T-helper 17 cell (primary cell): ENCODE results near the gene BRAT1. TPM values are rescaled to one million over a fixed set of nuclear protein-coding genes. Genes with fewer than 3 reads are reported as not detected.

Source experiments
- ATAC-seq: fragments of 150-1000 bp; cut with Tn5 transposase; 2 replicates; pipeline ENCODE4 v1.10.0; 2021; ENCODE audit warnings: mild to moderate bottlenecking, moderate library complexity
- DNase-seq, 3 donors: peaks; one replicate each; pipeline versions ENCODE4 v3.0.0 to v3.0.0-alpha.2; 2020 to 2021
- H3K9me3 ChIP-seq: one replicate; pipeline ENCODE4 v1.7.0; 2013; ENCODE audit warnings: low read length, mild to moderate bottlenecking; ENCODE audit not compliant: control insufficient read depth, poor library complexity, severe bottlenecking
- H3K27ac Mint-ChIP-seq: one replicate; pipeline ENCODE4 v1.8.0; 2022; ENCODE audit warnings: mild to moderate bottlenecking, moderate library complexity, mixed read lengths
- H3K27me3 Mint-ChIP-seq: one replicate; pipeline ENCODE4 v1.8.0; 2022; ENCODE audit warnings: mixed read lengths
- H3K36me3 Mint-ChIP-seq: one replicate; pipeline ENCODE4 v1.8.0; 2022; ENCODE audit warnings: low read depth, mixed read lengths
- H3K4me1 Mint-ChIP-seq: one replicate; pipeline ENCODE4 v1.8.0; 2022; ENCODE audit warnings: mild to moderate bottlenecking, mixed read lengths
- H3K4me3 Mint-ChIP-seq: one replicate; pipeline ENCODE4 v1.8.0; 2022; ENCODE audit warnings: mild to moderate bottlenecking, moderate library complexity, mixed read lengths
- total RNA-seq, 4 donors: library from RNA in 2 of 4; stranded (reverse) in 2 of 4; gene quantifications; one replicate each; pipeline ENCODE4 v1.2.3 and lab custom pipeline; 2022 to 2026

Gene BRAT1
- total RNA-seq, 2 donors from 2014 or later = 19.5 to 20.5 TPM

- Mint-ChIP-seq H3K27ac (peak overlapping the region; percentile 89), H3K27me3 (peaks cover 21% of the 10 kb centered on the region), H3K4me1 (peaks cover 5% of the 10 kb centered on the region), H3K4me3 (peak overlapping the region; percentile 37), H3K36me3 (no peaks in the 10 kb centered on the region)
- no peaks in the 10 kb centered on the region for H3K9me3 ChIP-seq
- ATAC-seq (no peak), DNase-seq (no peak)
These were observed 55.4 kb downstream of the BRAT1 start for GRCh38 chr7:2499719-2500430.

- ATAC-seq (no peak), DNase-seq (no peak)
- peaks cover 5% of the 10 kb centered on the region for H3K4me1 Mint-ChIP-seq
- no peaks in the 10 kb centered on the region for H3K9me3 ChIP-seq
- peaks cover 21% of the 10 kb centered on the region for H3K27me3 Mint-ChIP-seq
- no peak overlapping the region for H3K4me3 Mint-ChIP-seq
- H3K27ac Mint-ChIP-seq = no peak overlapping the region
- H3K36me3 Mint-ChIP-seq = no peaks in the 10 kb centered on the region
These were observed 56.1 kb downstream of the BRAT1 start for GRCh38 chr7:2499181-2499580.

DNA sequence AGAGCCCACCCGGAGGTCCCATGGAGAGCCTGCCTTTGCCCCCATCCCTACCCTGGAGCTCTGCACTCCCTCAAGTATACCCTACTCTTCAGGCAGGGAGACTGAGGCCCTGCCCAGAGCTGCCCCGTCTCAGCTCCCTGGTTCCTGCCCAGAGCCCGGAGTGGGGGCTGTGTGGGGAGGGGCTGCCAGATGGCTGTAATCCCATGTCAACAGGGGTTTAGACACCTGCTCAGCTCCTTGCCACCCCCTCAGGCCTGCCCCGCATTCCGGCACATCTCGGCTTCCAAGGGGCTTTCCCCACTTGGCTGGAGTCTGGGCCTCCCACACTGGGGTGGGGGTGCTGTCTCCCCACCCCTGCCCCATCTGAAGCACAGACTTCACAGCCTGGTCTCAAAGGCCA lies 56.6 kb downstream of the BRAT1 start:
- Mint-ChIP-seq H3K36me3 (no peaks in the 10 kb centered on the region), H3K27me3 (peaks cover 21% of the 10 kb centered on the region), H3K27ac (no peak overlapping the region), H3K4me3 (no peak overlapping the region), H3K4me1 (peaks cover 3% of the 10 kb centered on the region)
- H3K9me3 ChIP-seq = no peaks in the 10 kb centered on the region
- DNase-seq (no peak), ATAC-seq (no peak)

- no peak for ATAC-seq
- no peak overlapping the region for H3K4me3 Mint-ChIP-seq
- no peaks in the 10 kb centered on the region for H3K9me3 ChIP-seq
- peaks cover 6% of the 10 kb centered on the region for H3K4me1 Mint-ChIP-seq
- H3K36me3 Mint-ChIP-seq = peaks cover 2% of the 10 kb centered on the region
- no peak for DNase-seq
- peaks cover 21% of the 10 kb centered on the region for H3K27me3 Mint-ChIP-seq
- H3K27ac Mint-ChIP-seq = no peak overlapping the region
These were observed 57.6 kb downstream of the BRAT1 start for GRCh38 chr7:2497500-2498336.

DNA sequence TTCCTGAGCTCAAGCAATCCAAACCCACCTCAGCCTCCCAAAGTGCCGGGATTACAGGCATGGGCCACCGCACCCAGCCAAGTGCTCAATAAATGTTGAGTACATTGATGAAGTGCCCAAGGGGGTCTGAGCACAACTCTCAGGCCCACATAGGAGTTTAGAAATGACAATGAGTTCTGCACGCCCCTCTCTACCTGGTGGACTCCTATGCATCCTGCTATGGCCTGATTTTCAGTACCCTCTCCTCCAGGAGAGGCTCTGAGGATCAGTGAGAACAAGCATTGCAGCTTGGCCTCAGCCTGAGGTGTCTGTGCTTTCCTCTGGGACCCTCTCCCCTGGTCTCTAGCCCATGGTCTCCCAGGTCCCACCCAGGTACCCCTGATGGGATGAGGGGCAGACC lies 58.3 kb downstream of the BRAT1 start:
- peaks cover 2% of the 10 kb centered on the region for H3K36me3 Mint-ChIP-seq
- H3K4me3 Mint-ChIP-seq = no peak overlapping the region
- peaks cover 21% of the 10 kb centered on the region for H3K27me3 Mint-ChIP-seq
- H3K4me1 Mint-ChIP-seq = peaks cover 6% of the 10 kb centered on the region
- DNase-seq (no peak), ATAC-seq (no peak)
- no peaks in the 10 kb centered on the region for H3K9me3 ChIP-seq
- H3K27ac Mint-ChIP-seq = no peak overlapping the region

DNA sequence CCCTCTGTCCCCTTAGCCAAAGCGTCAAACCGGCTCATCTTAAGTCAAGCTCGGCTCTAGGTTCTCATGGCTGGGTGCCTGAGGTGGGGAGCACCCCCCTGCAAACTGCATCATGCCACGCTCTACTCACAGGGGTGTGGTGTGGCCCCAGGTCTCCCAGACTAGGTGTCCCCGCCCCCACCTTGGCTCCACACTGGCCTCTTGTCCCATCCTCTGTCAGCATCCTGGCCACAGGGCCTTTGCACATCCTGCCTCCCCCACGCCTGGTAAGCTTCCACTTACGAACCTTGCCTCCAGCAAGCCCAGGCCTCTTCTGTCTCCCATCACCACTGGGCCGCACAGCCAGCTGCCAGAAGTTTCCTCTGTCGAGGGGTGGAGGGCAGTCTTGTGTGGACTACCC lies 58.9 kb downstream of the BRAT1 start:
- DNase-seq (no peak), ATAC-seq (no peak)
- Mint-ChIP-seq H3K4me3 (no peak overlapping the region), H3K27me3 (peaks cover 21% of the 10 kb centered on the region), H3K36me3 (peaks cover 2% of the 10 kb centered on the region), H3K27ac (no peak overlapping the region), H3K4me1 (peaks cover 6% of the 10 kb centered on the region)
- H3K9me3 ChIP-seq = no peaks in the 10 kb centered on the region

DNA sequence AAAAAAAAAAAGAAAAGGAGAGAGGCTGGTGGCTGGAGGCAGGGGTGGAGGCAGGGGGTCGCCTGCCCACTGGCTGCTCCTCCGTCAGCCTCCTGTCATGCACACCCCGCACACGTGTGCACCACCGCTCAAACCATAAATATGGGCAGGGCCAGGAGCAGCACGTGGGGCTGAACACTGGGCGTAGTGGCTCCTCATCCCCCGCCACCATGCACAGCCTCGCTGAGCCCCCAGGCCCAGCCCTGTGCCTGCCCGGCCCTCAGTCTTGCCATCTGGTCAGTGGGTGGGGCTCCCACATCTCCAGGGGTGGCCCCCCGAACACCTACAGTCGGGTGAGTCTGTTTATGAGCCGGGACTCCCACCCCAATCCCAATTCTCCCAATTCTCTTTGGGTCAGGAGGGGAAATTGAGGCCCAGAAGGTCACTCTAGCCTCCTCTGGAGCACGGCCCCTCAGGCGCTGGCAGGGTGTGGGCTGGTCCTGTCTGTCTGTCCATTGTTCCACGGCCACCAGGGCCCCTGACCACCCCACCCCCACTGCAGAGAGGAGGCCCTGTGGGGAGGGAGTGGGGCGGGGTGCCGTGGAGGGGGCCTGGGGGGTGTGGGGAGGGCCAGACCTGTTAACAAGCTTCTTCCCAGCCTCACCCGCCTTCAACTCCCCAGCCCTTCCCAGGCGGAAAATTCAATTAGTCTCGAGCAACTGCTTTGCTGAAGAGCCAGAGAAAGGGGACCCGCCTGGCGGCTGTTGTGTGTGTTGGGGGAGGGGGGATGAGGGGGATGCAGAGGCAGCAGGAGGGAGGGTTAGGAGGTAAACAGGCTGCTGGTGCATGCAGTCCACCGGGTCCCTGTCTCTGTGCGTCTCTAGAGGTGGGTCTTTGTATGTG lies 59.7 kb downstream of the BRAT1 start:
- no peaks in the 10 kb centered on the region for H3K9me3 ChIP-seq
- DNase-seq = no peak
- H3K27me3 Mint-ChIP-seq = peaks cover 20% of the 10 kb centered on the region
- no peak overlapping the region for H3K27ac Mint-ChIP-seq
- ATAC-seq = no peak
- peaks cover 5% of the 10 kb centered on the region for H3K36me3 Mint-ChIP-seq
- peaks cover 6% of the 10 kb centered on the region for H3K4me1 Mint-ChIP-seq
- no peak overlapping the region for H3K4me3 Mint-ChIP-seq

- ATAC-seq (no peak), DNase-seq (no peak)
- no peak overlapping the region for H3K4me3 Mint-ChIP-seq
- peaks cover 3% of the 10 kb centered on the region for H3K4me1 Mint-ChIP-seq
- H3K27ac Mint-ChIP-seq = no peak overlapping the region
- H3K9me3 ChIP-seq = no peaks in the 10 kb centered on the region
- H3K27me3 Mint-ChIP-seq = peaks cover 16% of the 10 kb centered on the region
- peaks cover 5% of the 10 kb centered on the region for H3K36me3 Mint-ChIP-seq
These were observed 60.9 kb downstream of the BRAT1 start for GRCh38 chr7:2494191-2495130.

DNA sequence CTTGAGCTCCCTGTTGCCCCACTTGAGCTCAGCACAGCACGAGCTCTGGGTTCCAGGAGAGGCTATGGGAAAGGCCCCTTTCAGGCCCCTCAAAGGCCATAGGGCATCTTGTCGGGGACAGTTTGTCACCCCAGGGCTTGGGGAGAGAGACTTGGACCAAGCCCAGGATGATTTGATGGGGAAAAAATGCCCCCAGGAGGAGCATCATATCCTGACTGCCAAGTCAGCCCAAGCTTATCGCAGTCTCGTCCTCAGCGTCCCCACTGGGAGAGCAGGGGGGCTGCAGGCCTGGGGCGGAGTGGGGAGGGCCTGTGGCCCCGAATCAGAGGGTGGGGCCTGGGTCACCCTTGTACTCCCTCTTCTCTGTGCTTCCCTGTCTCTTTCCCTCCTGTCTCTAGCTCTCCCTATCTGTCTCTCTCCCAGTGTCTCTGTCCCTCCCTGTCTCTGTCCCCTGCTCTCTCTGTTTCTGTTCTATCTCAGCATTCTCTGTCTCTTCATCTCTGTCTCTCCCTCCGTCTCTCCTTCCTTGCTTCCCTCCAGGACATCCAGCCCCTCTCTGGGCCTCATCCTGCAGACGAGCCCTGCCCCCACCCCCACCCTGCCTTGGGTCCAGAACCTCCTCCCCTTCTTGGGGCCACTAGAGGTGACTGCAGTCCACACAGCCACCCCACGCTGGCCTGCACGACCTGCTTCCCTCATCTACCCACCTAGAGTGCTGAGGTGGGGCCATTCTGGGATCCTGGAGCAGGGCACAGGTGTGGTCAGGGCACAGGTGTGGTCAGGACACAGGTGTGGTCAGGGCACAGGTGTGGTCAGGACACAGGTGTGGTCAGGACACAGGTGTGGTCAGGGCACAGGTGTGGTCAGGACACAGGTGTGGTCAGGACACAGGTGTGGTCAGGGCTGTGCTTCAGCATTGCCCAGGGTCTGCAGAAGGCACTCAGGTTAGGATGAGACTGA lies 61.8 kb downstream of the BRAT1 start:
- Mint-ChIP-seq H3K4me1 (peaks cover 6% of the 10 kb centered on the region), H3K4me3 (no peak overlapping the region), H3K27ac (no peak overlapping the region), H3K36me3 (peaks cover 5% of the 10 kb centered on the region), H3K27me3 (peaks cover 16% of the 10 kb centered on the region)
- H3K9me3 ChIP-seq = no peaks in the 10 kb centered on the region
- DNase-seq = no peak
- no peak for ATAC-seq

DNA sequence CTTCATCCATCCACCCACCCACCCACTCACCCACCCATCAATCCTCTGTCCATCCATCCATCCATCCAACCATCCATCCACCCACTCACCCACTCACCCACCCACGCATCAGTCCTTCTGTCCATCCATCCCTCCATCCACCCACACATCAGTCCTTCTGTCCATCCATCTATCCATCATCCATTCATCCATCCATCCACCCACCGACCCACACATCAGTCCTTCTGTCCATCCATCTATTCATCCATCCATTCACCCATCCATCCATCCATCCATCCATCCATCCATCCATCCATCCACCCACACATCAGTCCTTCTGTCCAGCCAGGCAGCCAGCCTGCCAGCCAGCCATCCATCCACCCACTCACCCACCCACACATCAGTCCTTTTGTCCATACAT lies 63.3 kb downstream of the BRAT1 start:
- H3K4me3 Mint-ChIP-seq = no peak overlapping the region
- DNase-seq = no peak
- H3K4me1 Mint-ChIP-seq = peaks cover 6% of the 10 kb centered on the region
- no peaks in the 10 kb centered on the region for H3K9me3 ChIP-seq
- H3K36me3 Mint-ChIP-seq = peaks cover 5% of the 10 kb centered on the region
- no peak overlapping the region for H3K27ac Mint-ChIP-seq
- peaks cover 10% of the 10 kb centered on the region for H3K27me3 Mint-ChIP-seq
- ATAC-seq = no peak

DNA sequence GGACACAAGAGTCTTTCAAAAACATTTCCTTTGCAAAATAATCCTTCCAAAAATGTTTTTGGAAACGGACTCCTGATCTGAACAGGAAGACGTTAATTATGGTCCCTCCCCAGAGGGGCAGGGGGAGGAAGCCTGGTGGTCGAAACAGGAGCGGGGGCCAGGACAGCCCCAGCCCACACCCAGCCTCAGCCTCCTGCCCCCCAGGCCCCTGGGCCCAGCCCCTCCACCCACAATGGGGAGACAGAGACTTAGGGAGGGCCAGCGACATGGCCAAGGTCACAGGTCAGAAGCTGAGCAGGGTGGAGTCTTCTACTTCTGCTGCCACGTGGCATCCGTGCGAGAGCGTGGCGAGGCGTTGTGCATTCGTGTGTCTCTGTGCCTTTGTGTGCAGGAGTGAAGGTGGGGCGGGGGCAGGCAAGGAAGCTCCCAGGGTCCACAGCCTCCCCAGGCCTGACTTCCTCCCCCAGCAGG lies 65.1 kb downstream of the BRAT1 start:
- no peak for DNase-seq
- no peaks in the 10 kb centered on the region for H3K9me3 ChIP-seq
- peaks cover 5% of the 10 kb centered on the region for H3K36me3 Mint-ChIP-seq
- no peak overlapping the region for H3K27ac Mint-ChIP-seq
- H3K4me3 Mint-ChIP-seq = no peak overlapping the region
- H3K4me1 Mint-ChIP-seq = peaks cover 6% of the 10 kb centered on the region
- no peaks in the 10 kb centered on the region for H3K27me3 Mint-ChIP-seq
- ATAC-seq = no peak
